D341Med (cell line): ENCODE measurements around the gene SYK.

Source experiments
- DNase-seq: peaks from one replicate; pipeline ENCODE4 v3.0.0; 2012; ENCODE audit warnings: low spot score

SYK gene

DNA sequence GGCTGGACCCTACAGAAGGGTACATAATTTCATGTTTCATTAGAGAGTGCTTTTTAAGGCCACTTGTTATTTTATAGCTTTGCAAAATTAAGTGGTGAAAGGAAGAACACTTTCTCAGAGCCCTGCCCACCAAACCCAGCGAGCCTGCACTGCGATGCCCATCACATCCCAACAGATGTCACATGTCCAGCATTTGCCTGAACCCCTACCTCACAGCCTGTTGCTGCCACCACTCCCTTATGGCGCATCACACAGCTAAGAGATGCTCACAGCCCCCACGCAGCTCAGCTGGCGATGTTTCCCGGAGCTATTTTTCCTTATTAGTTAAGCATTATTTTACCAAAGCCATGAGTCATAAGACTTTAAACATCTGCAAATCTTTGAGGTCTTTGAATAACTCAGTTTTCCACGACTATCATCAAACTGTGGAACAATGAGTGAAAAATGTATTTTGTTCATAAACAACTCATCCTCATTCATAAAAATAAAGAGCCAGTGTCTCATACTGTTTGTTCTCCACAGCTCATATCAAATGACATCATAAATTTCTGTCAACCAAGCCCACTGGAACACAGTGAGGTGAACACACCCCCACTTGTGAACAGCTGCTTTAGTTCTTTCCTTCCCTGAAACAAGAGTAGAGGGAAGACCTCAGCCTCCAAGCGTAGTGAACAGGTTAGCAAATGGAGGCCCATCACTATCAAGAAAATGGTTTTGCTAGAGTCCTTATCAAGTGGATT lies 104.9 kb downstream of the SYK start:
- no peak for DNase-seq

DNA sequence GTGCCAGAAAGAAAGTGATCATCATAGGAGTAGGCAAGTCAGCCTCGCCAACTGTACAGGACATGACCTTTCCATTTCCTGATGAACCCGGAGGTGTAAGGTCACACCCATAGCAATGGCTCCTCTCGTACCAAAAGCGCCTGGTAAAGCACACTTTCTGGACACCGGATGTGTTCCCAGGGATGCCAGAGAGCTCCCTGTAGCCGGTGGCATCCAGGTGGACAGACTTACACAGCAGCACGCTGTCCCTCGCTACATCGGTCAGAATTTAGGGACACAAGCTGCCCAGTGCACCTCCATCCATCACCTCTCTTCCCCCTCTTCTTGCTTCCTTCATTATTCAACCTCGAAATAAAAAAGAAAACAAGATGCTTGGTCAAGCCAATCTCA lies 105.4 kb downstream of the SYK start:
- no peak for DNase-seq

DNA sequence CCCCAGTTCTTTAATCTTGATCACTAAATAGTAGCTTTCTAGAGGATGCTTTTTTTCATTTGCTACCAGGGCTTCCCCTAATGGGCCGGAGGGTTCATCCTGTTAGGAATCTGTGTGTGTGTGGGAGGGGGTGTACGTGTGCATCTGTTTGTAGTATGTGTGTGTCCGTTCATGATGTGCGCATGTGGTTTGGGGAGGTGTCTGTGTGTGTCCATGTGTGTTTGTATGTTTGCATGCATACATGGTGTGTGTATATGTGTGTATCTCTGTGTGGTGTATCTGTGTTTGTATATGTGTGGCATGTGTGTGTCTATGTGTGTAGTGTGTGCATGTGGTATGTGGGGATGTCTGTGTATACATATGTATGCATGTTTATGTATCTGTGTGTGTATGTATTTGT lies 106.2 kb downstream of the SYK start:
- DNase-seq, result no peak

- DNase-seq, result no peak
Observed at GRCh38 chr9:90909225-90909624, 107.6 kb downstream of the SYK start.

- no peak for DNase-seq
Observed at GRCh38 chr9:90909747-90910283, 108.2 kb downstream of the SYK start.

- no peak for DNase-seq
Observed at GRCh38 chr9:90914196-90914595, 112.6 kb downstream of the SYK start.

- DNase-seq, result peak; percentile 90
Observed at GRCh38 chr9:90914868-90915483, 113.4 kb downstream of the SYK start.

DNA sequence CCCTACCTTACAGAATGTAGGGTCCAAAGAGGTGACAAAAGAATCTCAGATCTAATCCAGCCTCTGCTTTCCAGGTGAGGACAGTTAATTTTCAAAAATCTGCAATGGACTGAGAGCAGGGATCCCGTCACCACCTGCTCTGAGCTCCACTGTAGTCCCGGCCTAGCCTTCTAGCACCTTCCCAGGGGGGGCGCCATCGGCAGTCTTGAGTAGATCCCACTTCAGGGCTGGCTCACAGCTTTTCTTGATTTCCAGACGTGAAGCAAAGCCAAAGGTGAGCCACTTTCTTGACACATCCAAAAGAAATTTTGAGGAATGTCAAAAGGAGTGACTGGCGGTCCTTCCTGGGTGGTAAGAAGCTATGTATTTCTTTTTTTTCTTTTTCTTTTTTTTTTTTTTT lies 114.1 kb downstream of the SYK start:
- DNase-seq, result peak; percentile 60

GRCh38 chr9:90916147-90916734 lies 114.6 kb downstream of the SYK start:
- DNase-seq, result no peak

DNA sequence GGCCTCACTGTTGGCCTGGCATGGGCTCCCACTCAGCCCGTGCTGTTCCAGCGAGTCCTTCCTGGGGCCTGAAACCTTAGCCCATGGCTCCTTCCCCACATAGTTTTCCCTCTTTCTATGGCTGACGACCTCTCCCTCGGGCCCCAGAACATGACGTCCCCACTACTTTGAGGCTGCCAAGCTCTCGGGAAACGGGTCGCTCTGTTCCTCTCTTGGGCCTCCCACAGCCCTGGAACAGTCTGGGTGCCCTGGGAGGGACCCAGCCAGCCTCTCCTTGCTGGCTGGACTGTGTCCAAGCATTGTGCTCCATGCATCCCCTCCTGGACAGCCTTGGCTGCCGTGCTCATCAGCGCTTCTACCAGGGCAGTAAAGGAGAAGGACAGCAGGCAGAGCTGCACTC lies 118.3 kb downstream of the SYK start:
- DNase-seq, result no peak

- DNase-seq, result no peak
Observed at GRCh38 chr9:90921104-90921503, 119.5 kb downstream of the SYK start.

GRCh38 chr9:90921969-90922368 lies 120.3 kb downstream of the SYK start:
- DNase-seq, result no peak

DNA sequence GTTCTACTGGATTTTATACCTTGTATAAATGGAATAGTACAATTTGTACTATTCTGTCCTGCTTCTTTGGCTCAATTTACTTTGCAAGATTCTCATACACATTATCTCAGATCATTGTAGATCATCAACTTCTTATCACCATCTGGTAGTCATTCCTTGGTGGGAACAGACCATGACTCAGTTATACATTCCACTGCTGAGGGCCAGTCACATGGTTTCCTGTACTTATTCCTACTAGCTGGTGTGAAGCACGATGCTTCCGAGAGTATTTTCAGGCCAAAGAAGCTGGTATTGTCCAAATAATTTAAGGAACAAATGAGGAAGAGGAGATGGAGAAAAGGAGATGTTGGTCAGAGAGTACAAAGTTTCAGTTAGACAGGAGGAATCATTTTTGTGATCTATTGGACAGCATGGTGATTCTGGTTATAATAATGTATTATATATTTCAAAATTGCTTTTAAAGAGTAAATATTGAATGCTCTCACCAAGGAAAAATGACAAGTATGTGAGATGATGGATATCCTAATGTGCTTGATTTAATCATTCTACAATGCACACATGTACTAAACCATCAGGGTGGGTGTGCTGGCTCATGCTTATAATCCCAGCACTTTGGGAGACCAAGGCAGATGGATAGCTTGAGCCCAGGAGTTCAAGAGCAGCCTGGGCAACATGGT lies 124.1 kb downstream of the SYK start:
- no peak for DNase-seq

- DNase-seq, result no peak
Observed at GRCh38 chr9:90926936-90927335, 125.3 kb downstream of the SYK start.

- no peak for DNase-seq
Observed at GRCh38 chr9:90927496-90927895, 125.9 kb downstream of the SYK start.

DNA sequence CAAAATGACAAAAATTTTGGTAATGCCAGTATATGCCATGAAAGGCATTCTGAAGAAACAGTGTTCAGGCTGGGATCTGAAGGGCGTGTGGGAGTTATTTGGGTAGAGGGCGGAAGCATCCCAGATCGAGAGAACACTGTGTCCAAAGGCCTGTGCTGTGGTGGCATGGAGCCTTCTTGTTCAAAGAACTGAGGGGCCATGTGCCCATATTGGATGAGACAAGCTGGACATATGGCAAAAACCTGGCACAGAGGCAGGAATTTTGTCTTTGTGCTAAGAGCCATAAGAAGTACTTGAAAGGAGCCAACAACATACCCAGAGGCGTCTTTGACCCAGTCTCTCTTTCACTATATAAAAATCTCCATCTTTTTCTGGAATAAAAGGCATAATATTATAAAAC lies 128.0 kb downstream of the SYK start:
- DNase-seq, result no peak

DNA sequence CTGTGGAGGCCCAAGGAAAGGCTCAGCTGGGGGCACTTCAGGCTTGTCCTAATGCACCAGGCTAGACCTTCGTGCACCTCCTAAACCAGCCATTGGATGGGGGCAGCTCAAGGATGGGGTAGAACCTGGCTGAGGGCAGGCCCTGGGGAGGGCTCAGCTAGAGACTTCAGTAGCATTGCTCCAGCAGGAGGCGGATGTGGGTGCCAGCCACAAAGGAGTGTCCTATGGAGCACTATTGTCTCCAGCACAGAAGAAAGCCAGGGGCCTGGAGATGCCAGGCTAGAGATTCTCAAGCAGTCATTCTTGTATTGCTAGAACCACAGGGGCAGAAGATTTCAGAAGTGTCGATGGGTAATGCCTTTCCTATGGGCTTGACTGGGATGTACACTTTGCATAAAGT lies 131.8 kb downstream of the SYK start:
- no peak for DNase-seq

- DNase-seq, result no peak
Observed at GRCh38 chr9:90939351-90939750, 137.7 kb downstream of the SYK start.

GRCh38 chr9:90940280-90940679 lies 138.7 kb downstream of the SYK start:
- no peak for DNase-seq

- no peak for DNase-seq
Observed at GRCh38 chr9:90941661-90942060, 140.0 kb downstream of the SYK start.

GRCh38 chr9:90942555-90942954 lies 140.9 kb downstream of the SYK start:
- DNase-seq, result no peak

DNA sequence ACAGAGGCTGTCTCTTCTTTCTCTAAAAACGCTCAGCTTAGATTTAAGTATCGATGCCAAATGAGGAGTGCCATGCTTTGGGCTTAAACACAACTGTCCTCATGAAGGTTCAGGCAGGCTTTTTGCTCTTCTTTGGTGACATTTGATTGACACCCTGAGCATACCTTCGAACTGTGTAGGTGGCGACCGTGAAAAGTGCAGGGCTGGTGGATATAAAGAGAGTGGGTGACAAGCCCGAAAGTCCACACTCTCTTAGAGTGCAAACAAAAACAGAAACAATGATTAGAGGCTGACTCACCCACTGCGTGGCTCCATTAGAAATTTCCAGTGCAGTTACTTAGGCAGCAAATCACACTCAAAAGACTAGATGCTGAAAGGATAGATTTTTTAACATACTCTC lies 141.7 kb downstream of the SYK start:
- DNase-seq, result no peak

DNA sequence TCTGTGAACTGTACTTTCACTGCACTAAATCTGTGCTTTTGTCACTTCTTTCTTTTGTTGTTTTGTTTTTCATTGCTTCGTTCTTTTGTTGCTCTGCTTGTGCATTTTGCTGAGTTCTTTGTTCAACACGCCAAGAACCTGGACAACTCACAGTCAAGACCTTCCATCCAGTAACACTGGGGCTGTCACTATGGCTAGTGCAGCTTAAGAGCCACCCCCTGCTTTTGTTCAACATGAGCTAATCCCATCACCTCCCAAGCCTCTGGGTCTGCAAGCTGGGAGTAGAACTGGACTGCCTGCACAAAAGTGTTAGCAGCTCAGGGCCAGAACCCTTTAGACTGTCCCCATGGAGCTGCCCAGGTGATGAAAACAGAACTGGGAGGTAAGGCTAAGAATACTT lies 143.7 kb downstream of the SYK start:
- DNase-seq, result no peak
